HG03108 (cell line): ENCODE results near the gene CENPL.
A peak's percentile ranks its signal among the peaks of the same experiment; 100 is the strongest.
"Not testable (repeated sequence)": the region's sequence is repeated elsewhere in the genome, so short reads cannot be mapped to it uniquely, and the experiment has no call there.

ENCODE experiments used
- ATAC-seq: cut with Tn5 transposase; IDR thresholded peaks from one replicate; pipeline ENCODE4 v1.9.1; 2021; ENCODE audit warnings: moderate library complexity; ENCODE audit not compliant: unreplicated experiment

Gene CENPL

GRCh38 chr1:173824315-173825081, at the start of gene CENPL, which contains the start of gene DARS2:
Gene CENPL, minus strand, starts transcription at chr1:173824883. Its CDS starts 13,584 bp downstream, at chr1:173811299.
Gene DARS2, plus strand, starts transcription at chr1:173824673. Its CDS starts 557 bp downstream, at chr1:173825230.
- ATAC-seq = peak; percentile 79

DNA sequence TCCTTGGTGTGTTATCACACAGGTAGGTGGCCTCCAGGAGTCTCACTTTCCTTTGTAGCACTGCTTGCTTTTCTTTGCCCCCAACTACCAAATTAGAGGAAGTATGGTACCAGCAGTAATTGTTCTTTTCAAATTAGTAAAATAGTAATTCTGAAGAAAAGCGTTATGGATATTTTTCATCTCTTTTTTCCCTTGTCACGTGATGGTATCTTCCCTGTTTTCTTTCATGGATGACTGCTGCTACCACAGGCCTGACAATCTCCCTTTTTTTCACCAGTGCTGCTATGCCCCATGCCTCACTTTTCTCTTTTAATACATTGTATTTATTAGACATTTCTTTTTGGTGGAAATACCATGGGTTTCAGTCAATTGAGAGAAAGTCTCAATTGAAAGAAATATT, 46.8 kb upstream of the CENPL start:
- ATAC-seq = no peak

- ATAC-seq = no peak
Observed at GRCh38 chr1:173871091-173871490, 46.4 kb upstream of the CENPL start.

GRCh38 chr1:173870252-173871075, 45.8 kb upstream of the CENPL start:
- peak; percentile 24 for ATAC-seq

DNA sequence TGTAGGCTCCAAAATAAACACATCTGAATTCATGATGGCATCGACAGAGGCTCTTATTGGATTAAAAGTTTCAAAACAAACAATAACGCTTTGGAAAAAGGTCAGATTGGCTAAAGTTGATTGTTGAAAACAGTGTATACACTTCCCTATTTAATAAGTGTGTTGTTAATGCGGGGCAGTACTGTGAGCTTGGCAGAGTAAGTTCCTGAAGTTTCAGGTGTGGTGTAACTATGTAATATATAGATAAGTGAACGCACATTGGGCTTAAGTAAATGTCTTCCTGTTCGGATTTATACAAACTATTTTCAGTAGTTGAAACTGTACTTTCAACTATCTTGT, 44.3 kb upstream of the CENPL start:
- ATAC-seq = no peak

DNA sequence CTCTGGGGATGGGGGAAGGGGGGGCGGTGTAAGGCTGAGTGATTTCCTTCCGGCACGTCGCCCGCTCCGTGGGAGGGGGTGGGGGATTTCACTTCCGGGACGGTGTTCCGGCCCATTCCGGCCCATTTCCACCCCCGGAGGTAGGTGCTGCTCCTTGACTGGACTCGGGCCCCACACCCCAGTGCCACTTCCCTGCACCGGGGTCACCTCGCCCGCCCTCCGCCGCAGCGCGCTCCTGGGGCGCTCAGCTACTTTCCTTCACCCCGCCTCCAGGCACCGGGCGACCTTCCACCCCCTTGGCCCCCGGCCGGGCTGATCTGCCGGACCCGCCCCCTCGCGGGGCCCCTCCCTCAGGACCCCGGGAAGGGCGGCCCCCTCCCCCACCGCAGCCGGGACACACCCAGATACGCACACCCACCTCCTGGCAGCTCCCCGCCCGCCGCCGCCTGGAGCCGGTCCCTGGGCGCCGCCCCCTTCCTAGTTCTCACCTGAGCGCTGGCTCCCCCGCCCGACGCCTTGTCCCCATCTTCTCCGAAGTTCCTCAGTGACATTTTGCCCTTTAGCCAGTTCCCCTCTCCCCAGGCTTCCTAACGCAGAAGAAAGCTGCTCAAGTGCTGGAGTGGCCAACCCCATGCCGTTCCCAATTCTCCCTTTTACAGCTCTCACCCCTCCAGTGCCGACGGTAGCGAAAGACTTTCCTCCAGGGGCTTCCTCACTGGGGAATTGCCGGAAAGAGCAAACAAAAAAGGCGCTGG, 43.8 kb upstream of the CENPL start, which contains the start of gene ZBTB37:
Gene ZBTB37, plus strand, starts transcription at position 115 of the 755 bp plus-strand sequence. CDS start 1,846 bp downstream, outside the sequence.
- ATAC-seq = peak; percentile 54

DNA sequence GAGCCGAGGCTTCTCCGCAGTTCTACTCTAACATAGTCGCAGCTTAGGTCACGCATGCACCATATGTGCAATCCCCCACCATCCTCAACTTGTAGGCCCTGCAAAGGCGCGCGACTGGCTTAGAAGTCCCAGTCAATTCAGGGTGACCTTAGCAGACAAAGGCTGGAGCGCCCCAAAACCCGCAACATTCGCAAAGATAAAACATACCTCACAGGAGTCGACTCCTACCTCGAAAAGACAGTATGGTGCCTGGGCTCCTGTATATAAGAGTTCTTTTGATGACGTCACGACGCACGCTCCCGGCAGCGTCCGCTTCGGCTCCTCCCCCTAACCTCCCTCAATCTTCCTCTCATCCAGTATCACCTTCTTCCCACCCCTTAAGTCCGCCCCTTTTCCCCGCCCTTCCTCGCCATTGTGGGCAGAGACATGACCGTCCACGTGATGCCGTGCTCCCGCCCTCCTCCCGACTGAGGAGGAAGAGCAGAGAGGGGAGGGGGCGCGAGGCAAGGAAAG, 43.1 kb upstream of the CENPL start, which contains the start of gene GAS5:
Gene GAS5, minus strand, starts transcription at position 237 of the 513 bp plus-strand sequence.
- ATAC-seq = peak; percentile 52

DNA sequence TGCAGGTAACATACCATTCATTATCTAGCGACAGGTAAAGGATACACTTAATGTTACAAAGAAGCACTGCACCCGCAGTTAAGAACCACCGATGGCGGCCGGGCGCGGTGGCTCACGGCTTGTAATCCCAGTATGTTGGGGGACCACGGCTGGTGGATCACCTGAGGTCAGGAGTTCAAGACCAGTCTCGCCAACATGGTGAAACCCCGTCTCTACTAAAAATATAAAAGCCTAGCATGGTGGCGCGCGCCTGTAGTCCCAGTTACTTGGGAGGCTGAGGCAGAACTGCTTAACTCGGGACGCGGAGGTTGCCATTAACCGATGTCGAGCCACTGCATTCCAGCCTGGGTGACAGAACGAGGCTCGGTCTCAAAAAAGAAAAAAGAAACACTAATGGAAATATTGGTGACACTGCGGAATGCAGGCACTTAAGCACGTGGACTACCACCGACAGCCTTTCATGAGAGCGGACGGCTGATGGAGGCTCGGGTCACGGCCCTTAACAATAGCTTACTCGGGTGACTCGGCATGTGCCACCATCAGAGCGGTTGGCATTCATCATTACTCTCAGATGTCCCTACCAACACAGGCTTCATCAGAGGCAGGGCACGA, 42.6 kb upstream of the CENPL start:
- no peak for ATAC-seq

DNA sequence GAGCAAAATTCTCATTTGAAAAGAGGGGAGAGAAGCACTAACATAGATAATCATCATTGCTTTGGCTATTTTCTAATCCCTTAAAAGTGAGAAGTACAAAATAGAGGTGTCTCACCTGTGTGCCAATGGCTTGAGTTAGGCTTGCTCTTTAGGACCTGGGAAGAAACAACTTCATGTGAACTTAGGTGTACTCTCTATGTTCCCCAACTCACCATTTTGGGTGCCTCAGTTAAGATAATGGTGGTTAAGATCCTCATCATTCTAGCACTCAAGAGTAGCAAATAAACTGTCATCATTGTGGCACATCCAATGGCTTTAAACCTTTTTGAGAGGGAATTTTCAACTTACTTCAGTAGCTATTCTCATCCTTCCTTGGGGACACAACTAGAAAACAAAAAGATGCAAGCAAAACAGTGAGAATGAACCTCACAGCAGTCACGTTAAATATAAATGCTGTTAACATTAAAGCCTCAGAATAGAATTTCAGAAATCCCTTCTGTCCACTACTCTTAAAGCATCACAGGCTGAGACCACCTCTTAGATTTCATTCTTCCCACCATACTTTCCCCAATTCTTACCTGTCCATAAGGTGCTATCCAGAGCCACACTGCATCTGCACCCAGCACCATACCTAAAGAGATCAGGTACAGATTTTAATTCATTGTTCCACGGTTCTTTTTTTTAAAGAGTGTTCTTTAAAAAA, 41.9 kb upstream of the CENPL start:
- no peak for ATAC-seq

- ATAC-seq = no peak
Observed at GRCh38 chr1:173865468-173866164, 40.9 kb upstream of the CENPL start.

- ATAC-seq = no peak
Observed at GRCh38 chr1:173864179-173864867, 39.6 kb upstream of the CENPL start.

DNA sequence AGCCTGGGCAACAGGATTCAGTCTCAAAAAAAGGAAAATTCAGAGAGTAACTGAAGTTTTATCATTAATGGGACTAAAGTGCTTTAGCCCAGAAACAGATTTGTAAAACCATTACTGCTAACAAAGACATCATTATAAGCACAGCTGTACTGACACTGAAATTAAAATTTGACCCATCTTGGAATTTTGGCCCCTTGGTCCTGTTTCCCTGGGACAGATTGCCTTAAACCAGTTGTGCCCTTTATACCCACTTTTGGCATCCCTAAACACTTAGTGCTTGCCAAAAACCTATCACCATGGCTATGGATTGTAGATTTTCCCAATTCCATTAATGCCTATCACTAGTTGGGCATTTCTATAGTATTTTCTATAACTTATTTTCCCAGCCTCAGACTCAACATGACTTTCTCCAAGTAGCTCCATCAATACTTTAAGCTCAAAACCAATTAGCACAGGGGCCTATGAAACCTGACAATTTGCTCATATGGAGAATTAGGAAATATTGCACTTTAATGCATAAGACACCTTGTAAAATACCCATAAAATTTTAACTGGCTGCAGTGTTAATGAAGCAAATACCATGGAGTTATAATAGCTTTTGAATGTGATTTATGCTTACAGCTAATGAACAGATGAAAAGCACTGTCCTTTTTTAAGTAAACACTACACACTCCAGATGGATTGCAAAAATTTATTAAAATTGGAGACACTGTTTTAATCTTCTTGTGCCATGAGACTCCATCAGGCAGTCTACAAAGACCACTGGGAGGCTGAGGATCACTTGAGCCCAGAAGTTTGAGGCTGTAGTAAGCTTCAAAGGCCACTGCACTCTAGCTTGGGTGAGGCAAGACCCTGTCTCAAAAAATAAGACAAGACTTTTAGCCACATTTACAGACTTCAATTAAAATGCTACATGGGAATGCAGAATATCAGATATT, 38.8 kb upstream of the CENPL start:
- ATAC-seq = no peak

DNA sequence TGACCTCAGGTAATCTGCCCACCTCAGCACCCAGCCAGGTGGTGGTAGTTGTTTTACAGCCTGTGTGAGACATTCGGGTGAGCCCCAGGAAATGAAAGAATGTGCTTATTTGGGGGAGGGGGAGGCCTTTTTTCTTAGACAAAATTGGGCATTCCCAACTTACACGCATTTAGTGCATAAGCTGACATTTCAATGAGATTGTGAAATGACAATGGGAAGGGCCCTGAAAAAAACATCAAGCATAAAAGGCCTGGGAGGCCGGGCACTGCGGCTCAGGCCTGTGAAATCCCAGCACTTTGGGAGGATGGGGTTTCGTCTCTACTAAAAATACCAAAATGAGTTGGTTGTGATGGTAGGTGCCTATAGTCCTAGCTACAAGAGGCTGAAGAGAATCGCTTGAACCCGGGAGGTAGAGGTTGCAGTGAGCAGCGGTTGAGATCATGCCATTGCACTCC, 38.1 kb upstream of the CENPL start:
- ATAC-seq = no peak

- not testable (repeated sequence) for ATAC-seq
Observed at GRCh38 chr1:173862146-173862768, 37.6 kb upstream of the CENPL start.

DNA sequence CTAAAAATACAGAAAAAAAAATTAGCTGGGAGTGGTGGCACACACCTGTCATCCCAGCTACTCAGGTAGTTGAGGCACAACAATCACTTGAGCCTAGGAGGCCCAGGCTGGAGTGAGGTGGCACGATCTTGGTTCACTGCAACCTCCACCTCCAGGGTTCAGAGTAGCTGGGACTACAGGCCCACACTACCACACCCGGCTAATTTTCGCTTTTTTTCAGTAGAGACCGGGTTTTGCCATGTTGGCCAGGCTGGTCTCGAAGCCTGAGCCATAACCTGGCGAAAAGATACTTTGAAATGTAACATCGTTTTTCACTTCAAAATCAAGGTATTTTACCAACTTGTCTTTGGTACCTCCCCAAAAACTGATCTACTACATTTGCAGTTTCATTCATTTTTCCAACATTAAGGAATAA, 37.1 kb upstream of the CENPL start:
- no peak for ATAC-seq

GRCh38 chr1:173860065-173860464, 35.4 kb upstream of the CENPL start:
- no peak for ATAC-seq

DNA sequence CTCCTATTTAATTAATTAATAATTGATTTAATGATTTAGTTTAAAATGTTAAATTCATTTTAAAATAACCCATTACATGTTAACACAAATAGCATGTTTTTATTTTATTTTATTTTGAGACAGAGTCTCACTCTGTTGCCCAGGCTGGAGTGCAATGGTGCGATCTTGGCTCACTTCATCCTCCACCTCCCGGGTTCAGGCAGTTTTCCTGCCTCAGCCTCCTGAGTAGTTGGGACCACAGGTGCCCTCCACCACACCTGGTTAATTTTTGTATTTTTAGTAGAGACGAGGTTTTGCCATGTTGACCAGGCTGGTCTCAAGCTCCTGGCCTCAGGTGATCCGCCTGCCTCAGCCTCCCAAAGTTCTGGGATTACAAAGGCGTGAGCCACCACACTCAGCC, 34.9 kb upstream of the CENPL start:
- not testable (repeated sequence) for ATAC-seq
